Naive thymus-derived CD4-positive, alpha-beta T cell (primary cell): ENCODE results near the gene GLDN. TPM values are rescaled to one million over a fixed set of nuclear protein-coding genes. Genes with fewer than 3 reads are reported as not detected.

Experiments
- ATAC-seq: fragments of 150-1000 bp; cut with Tn5 transposase; 2 replicates; pipeline ENCODE4 v1.10.0; 2021; ENCODE audit warnings: mild to moderate bottlenecking, moderate library complexity
- CTCF ChIA-PET: fragments of 350-600 bp; sonication (Branson Sonifier 250); formaldehyde crosslinking; loops from one replicate; lab custom pipeline; 2021; ENCODE audit warnings: antibody characterized with exemption; lab: Charles Lee
- POLR2A ChIA-PET: fragments of 350-600 bp; sonication (Branson Sonifier 250); formaldehyde crosslinking; loops from one replicate; lab custom pipeline; 2021; ENCODE audit warnings: antibody characterized with exemption, inconsistent platforms; lab: Charles Lee
- DNase-seq, 9 donors: peaks; one replicate each; pipeline versions ENCODE4 v3.0.0 to v3.0.0-alpha.2; 2020 to 2022; ENCODE audit warnings: mixed read lengths in 1 of 9
- H3K27ac ChIP-seq: one replicate; pipeline ENCODE4 v1.7.0; 2013; ENCODE audit warnings: mild to moderate bottlenecking, low read depth, low read length, moderate library complexity
- H3K27me3 ChIP-seq, 2 donors: one replicate each; pipeline ENCODE4 v1.7.0; 2013; ENCODE audit warnings: low read length in 2 of 2, mild to moderate bottlenecking in 2 of 2, moderate library complexity in 2 of 2; ENCODE audit not compliant: control insufficient read depth in 2 of 2, insufficient read depth in 2 of 2
- H3K36me3 ChIP-seq, 3 experiments: 1 replicate in 2 of 3; 2 replicates in 1 of 3; pipeline ENCODE4 v1.7.0; 2013; ENCODE audit warnings: low read length in 3 of 3, mild to moderate bottlenecking in 3 of 3, moderate library complexity in 1 of 3; ENCODE audit not compliant: insufficient read depth in 3 of 3, control insufficient read depth in 2 of 3
- H3K4me1 ChIP-seq, 2 donors: one replicate each; pipeline ENCODE4 v1.7.0; 2013; ENCODE audit warnings: low read length in 2 of 2, mild to moderate bottlenecking in 2 of 2, moderate library complexity in 1 of 2; ENCODE audit not compliant: control insufficient read depth in 2 of 2, insufficient read depth in 2 of 2
- H3K4me3 ChIP-seq: 2 replicates; pipeline ENCODE4 v1.7.0; 2013; ENCODE audit warnings: mild to moderate bottlenecking, low read length
- H3K9me3 ChIP-seq, 3 experiments: 1 replicate in 2 of 3; 2 replicates in 1 of 3; pipeline ENCODE4 v1.7.0; 2013; ENCODE audit warnings: low read length in 3 of 3; ENCODE audit not compliant: control insufficient read depth in 2 of 3
- H3K27ac Mint-ChIP-seq, 9 donors: one replicate each; pipeline ENCODE4 v1.8.0; 2020 to 2022; ENCODE audit warnings: mixed read lengths in 9 of 9, mild to moderate bottlenecking in 8 of 9, moderate library complexity in 5 of 9, inconsistent platforms in 2 of 9
- H3K27me3 Mint-ChIP-seq, 5 donors: one replicate each; pipeline ENCODE4 v1.8.0; 2021 to 2022; ENCODE audit warnings: mixed read lengths in 5 of 5, mild to moderate bottlenecking in 1 of 5
- H3K36me3 Mint-ChIP-seq, 5 donors: one replicate each; pipeline ENCODE4 v1.8.0; 2020 to 2022; ENCODE audit warnings: mixed read lengths in 5 of 5, mild to moderate bottlenecking in 3 of 5, inconsistent platforms in 1 of 5
- H3K4me1 Mint-ChIP-seq, 7 donors: one replicate each; pipeline ENCODE4 v1.8.0; 2020 to 2022; ENCODE audit warnings: mixed read lengths in 7 of 7, mild to moderate bottlenecking in 3 of 7, inconsistent platforms in 1 of 7
- H3K4me3 Mint-ChIP-seq, 10 donors: one replicate each; pipeline ENCODE4 v1.8.0; 2020 to 2022; ENCODE audit warnings: mild to moderate bottlenecking in 10 of 10, mixed read lengths in 10 of 10, moderate library complexity in 6 of 10, inconsistent platforms in 2 of 10
- H3K9me3 Mint-ChIP-seq, 11 donors: one replicate each; pipeline ENCODE4 v1.8.0; 2020 to 2022; ENCODE audit warnings: mixed read lengths in 11 of 11, mild to moderate bottlenecking in 4 of 11, inconsistent platforms in 1 of 11, moderate library complexity in 1 of 11
- intact Hi-C, 2 donors: fragments of 100-400 bp; cut with micrococcal nuclease; formaldehyde crosslinking; loops; one replicate each; pipeline ENCODE4 v1.15.1; 2023
- polyA plus RNA-seq, 2 donors: library from polyadenylated mRNA; unstranded; fragments of 300-500 nt; fragmentation: Illumina TruSeq; gene quantifications; one replicate each; pipeline ENCODE4 v1.2.3, GENCODE V29; 2021
- total RNA-seq, 6 experiments: library from RNA in 5 of 6; stranded (reverse) in 5 of 6; gene quantifications; 1 replicate in 5 of 6; 2 replicates in 1 of 6; pipeline ENCODE4 v1.2.3 and lab custom pipeline; 2021 to 2026

The GLDN gene
- total and polyA plus RNA-seq, 7 experiments from 2014 or later, result not detected

DNA sequence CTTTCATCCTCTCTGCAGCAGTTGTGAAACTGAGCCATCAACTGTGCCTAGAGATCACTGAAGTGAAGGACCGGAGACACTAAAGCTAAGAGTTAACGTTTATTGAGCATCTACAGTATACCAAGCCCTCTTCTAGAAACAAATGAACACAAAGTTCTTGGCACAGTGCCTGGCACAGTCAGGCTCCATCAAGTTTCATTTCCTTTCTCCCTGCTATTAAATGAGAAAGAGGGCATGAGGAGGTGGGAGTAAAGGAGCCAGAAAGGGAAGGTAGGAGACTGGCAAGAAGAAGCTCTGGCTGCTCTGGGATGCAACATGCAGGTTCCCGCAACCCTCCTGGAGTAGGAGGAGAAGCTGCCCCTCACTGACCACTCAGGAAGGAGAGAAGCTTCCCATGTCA is 33.6 kb upstream of the GLDN start:
- Mint-ChIP-seq H3K27me3 (peaks cover 8 to 13% (median 11%) of the 10 kb centered on the region in 5 donors), H3K9me3 (peaks cover 0 to 5% (median 0%) of the 10 kb centered on the region in 11 donors)
- CTCF ChIA-PET, result no interaction called here

DNA sequence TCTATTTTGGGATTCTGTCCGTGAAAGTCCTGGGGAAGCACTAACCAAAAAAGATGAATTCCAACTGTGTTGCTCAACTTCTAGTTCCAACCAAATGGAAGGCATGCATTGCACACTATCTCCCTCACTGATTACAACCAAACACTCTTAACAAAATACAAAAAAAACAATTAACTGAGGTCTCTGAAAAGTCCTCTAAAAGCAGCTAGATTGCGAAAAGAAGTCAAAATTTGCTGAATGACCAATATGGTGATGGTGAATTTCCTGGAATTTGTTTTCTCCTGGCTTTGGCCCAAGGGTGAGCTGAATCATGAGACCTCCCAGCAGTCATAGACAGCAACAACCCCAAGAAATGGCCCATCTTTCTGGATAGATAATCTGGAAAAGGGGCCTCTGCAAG is 31.4 kb upstream of the GLDN start:
- H3K4me3 Mint-ChIP-seq, result no peak overlapping the region
- Histone ChIP-seq H3K27ac (no peak overlapping the region), H3K4me3 (no peak overlapping the region), H3K9me3 (no peaks in the 10 kb centered on the region), H3K4me1 (no peaks in the 10 kb centered on the region), H3K27me3 (no peaks in the 10 kb centered on the region), H3K36me3 (no peaks in the 10 kb centered on the region)
- ChIA-PET CTCF (no interaction called here), POLR2A (no interaction called here)
- H3K36me3 Mint-ChIP-seq, result no peaks in the 10 kb centered on the region
- no peak overlapping the region for H3K27ac Mint-ChIP-seq
- intact Hi-C loops, result no loop called here
- no peaks in the 10 kb centered on the region for H3K4me1 Mint-ChIP-seq
- DNase-seq (no peak), ATAC-seq (no peak)
- H3K9me3 Mint-ChIP-seq, result peaks cover 0 to 5% (median 0%) of the 10 kb centered on the region in 11 donors
- H3K27me3 Mint-ChIP-seq, result peaks cover 6 to 15% (median 8%) of the 10 kb centered on the region in 5 donors

More for the DNA sequence above, 33.6 kb upstream of the GLDN start:
- Histone ChIP-seq H3K27me3 (no peaks in the 10 kb centered on the region), H3K27ac (no peak overlapping the region), H3K36me3 (no peaks in the 10 kb centered on the region), H3K4me3 (no peak overlapping the region), H3K9me3 (no peaks in the 10 kb centered on the region), H3K4me1 (no peaks in the 10 kb centered on the region)
- no peak overlapping the region for H3K27ac Mint-ChIP-seq
- ATAC-seq, result no peak
- no peaks in the 10 kb centered on the region for H3K4me1 Mint-ChIP-seq
- POLR2A ChIA-PET, result no interaction called here
- intact Hi-C loops, result no loop called here
- DNase-seq, result no peak
- H3K4me3 Mint-ChIP-seq, result no peak overlapping the region
- no peaks in the 10 kb centered on the region for H3K36me3 Mint-ChIP-seq

DNA sequence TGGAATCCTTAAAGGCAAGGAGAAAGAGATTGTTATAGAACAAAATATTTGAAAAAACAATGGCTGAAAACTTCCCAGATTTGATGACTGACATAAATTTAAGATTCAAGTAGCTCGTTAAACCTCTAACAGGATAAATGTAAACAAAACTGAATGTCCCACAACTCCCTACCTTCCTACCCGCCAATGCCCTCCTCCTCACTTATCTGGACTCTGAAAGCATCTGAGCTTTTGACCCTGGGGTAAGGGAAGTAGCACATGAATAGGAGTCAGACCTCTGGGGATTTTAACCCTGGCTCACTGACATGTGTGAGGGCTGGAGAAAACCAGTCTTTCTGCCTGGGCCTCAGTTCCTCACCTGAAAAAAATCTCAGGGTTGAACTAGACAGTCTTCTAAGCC is 29.9 kb upstream of the GLDN start:
- no peaks in the 10 kb centered on the region for H3K36me3 ChIP-seq
- POLR2A ChIA-PET, result no interaction called here
- ATAC-seq (no peak), DNase-seq (no peak)
- no peaks in the 10 kb centered on the region for H3K4me1 ChIP-seq
- H3K27me3 ChIP-seq, result no peaks in the 10 kb centered on the region
- H3K9me3 Mint-ChIP-seq, result peaks cover 0 to 3% (median 0%) of the 10 kb centered on the region in 11 donors
- intact Hi-C loops, result no loop called here
- H3K9me3 ChIP-seq, result no peaks in the 10 kb centered on the region
- H3K36me3 Mint-ChIP-seq, result no peaks in the 10 kb centered on the region
- CTCF ChIA-PET, result no interaction called here
- no peak overlapping the region for H3K4me3 ChIP-seq
- peaks cover 0 to 7% (median 5%) of the 10 kb centered on the region in 5 donors for H3K27me3 Mint-ChIP-seq
- no peak overlapping the region for H3K27ac ChIP-seq
- no peak overlapping the region for H3K4me3 Mint-ChIP-seq
- no peak overlapping the region for H3K27ac Mint-ChIP-seq
- no peaks in the 10 kb centered on the region for H3K4me1 Mint-ChIP-seq

DNA sequence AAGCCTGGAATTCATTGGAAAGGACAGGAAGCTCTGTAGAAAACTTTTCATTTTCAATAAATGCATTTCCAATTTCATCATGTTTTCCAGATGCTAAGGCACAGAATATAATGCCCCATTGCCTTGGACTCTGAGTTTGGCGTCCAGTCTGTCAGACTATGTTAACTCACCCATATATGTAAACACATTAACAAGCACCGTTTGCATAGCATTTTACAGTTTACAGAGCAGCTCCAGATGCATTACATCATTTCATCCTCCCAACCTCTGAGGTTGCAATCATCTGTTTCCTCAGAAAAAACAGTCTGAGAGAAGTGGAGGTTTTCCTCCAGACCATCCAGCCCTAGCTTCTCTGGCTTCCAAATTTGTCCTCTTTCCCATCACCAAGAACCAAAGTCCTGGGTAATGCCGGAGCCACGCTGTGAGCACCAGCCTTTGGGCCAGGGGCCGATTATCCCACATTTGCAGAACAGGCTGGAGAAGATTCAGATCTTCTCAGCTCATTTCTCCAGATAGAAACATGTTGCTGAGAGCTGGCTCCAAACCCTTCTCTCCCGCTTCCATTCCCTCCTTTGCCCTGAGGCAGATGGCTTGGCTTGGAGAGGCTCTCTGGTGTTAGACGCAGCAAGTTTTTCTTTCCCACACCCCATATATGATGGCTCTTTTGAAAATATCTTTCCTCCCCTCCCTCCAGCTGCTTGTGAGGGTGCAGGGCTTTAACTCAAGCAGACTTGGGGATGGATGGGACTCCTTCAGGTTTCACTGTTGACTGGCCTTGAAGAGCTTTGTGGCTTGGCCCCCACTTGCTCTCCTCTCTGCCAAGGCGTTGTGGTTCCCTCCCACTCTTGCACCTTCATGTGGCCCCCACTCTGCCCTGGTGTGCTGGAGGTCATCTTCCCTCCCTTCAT is 29.0 kb upstream of the GLDN start:
- no peaks in the 10 kb centered on the region for H3K4me1 ChIP-seq
- POLR2A ChIA-PET, result no interaction called here
- H3K4me3 Mint-ChIP-seq, result no peak overlapping the region

DNA sequence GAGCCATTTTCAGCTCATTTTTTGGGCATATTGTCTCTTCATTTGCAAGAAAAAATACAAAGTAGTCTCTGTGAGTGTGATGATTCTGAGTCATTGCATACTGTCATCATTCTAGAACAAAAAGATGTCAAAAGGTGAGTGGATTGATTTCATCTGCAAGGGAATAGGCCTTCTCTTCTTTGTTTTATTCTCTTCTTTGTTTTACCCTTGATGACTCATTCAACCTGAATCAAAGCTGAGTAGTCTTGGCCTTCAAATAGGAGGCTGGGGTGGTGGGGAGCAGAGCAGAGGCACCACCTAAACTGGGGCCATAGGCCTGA is 28.4 kb upstream of the GLDN start:
- no peak for ATAC-seq

More for the DNA sequence above, 29.0 kb upstream of the GLDN start:
- Mint-ChIP-seq H3K9me3 (peaks cover 0 to 1% (median 0%) of the 10 kb centered on the region in 11 donors), H3K27ac (no peak overlapping the region), H3K36me3 (no peaks in the 10 kb centered on the region), H3K4me1 (no peaks in the 10 kb centered on the region), H3K27me3 (peaks cover 0 to 7% (median 0%) of the 10 kb centered on the region in 5 donors)
- H3K36me3 ChIP-seq, result no peaks in the 10 kb centered on the region
- H3K27ac ChIP-seq, result no peak overlapping the region
- no peaks in the 10 kb centered on the region for H3K9me3 ChIP-seq
- intact Hi-C loops, result no loop called here
- no peaks in the 10 kb centered on the region for H3K27me3 ChIP-seq
- ATAC-seq (no peak), DNase-seq (no peak)
- no peak overlapping the region for H3K4me3 ChIP-seq
- CTCF ChIA-PET, result no interaction called here

DNA sequence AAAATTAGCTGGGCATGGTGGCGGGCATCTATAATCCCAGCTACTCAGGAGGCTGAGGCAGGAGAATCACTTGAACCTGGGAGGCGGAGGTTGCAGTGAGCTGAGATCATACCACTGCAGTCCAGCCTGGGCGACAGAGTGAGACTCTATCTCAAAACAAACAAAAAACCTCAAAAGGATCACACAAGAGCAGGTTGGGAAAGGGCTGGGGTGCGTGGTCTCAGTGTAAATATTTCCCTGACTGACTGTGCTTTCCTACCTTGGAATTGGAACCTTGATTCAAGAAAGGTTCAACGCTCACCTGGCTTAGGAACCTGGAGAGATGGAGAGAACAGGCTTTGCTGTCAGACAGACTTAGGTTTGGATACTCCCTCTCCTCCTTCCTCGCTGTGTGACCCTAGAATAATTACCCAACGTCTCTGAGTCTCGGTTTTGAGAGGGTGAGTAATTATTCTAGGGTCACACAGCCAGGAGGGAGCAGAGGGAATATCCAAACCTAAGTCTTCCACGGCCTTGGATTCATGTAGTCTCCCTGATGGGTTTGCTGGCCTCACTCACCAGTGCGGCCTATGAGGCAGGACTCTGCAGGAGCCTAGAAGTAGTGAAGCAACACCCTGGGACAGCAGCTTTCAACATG is 27.7 kb upstream of the GLDN start:
- POLR2A ChIA-PET, result no interaction called here

More for the DNA sequence above, 28.4 kb upstream of the GLDN start:
- H3K4me3 ChIP-seq, result no peak overlapping the region
- H3K27me3 ChIP-seq, result no peaks in the 10 kb centered on the region
- CTCF ChIA-PET, result no interaction called here
- Mint-ChIP-seq H3K27ac (no peak overlapping the region), H3K27me3 (peaks cover 0 to 7% (median 0%) of the 10 kb centered on the region in 5 donors), H3K4me3 (no peak overlapping the region), H3K9me3 (peaks cover 0 to 1% (median 0%) of the 10 kb centered on the region in 11 donors), H3K4me1 (no peaks in the 10 kb centered on the region), H3K36me3 (no peaks in the 10 kb centered on the region)
- H3K27ac ChIP-seq, result no peak overlapping the region
- H3K36me3 ChIP-seq, result no peaks in the 10 kb centered on the region
- intact Hi-C loops, result no loop called here
- H3K4me1 ChIP-seq, result no peaks in the 10 kb centered on the region
- no peak for DNase-seq
- POLR2A ChIA-PET, result no interaction called here
- no peaks in the 10 kb centered on the region for H3K9me3 ChIP-seq

More for the DNA sequence above, 27.7 kb upstream of the GLDN start:
- intact Hi-C loops, result no loop called here
- H3K9me3 ChIP-seq, result no peaks in the 10 kb centered on the region
- CTCF ChIA-PET, result interaction anchor here (1.0 kb wide), 1 partner anchor 10 kb away, joined by 3 read pairs; no protein-coding TSS in a partner anchor
- H3K36me3 ChIP-seq, result no peaks in the 10 kb centered on the region
- no peaks in the 10 kb centered on the region for H3K36me3 Mint-ChIP-seq
- peaks cover 0 to 1% (median 0%) of the 10 kb centered on the region in 11 donors for H3K9me3 Mint-ChIP-seq
- no peak overlapping the region for H3K27ac ChIP-seq
- no peaks in the 10 kb centered on the region for H3K4me1 ChIP-seq
- ATAC-seq (no peak), DNase-seq (no peak)
- H3K4me3 Mint-ChIP-seq, result no peak overlapping the region
- H3K4me3 ChIP-seq, result no peak overlapping the region
- no peaks in the 10 kb centered on the region for H3K27me3 ChIP-seq
- peaks cover 0 to 7% (median 0%) of the 10 kb centered on the region in 5 donors for H3K27me3 Mint-ChIP-seq
- H3K4me1 Mint-ChIP-seq, result no peaks in the 10 kb centered on the region
- H3K27ac Mint-ChIP-seq, result no peak overlapping the region
